Keratinocyte (primary cell): ENCODE measurements around the gene PFKFB4.

Experiments
- CTCF ChIP-seq, 3 experiments: IDR thresholded peaks in 1 of 3; conservative IDR thresholded peaks in 1 of 3; optimal IDR thresholded peaks in 1 of 3; 2 replicates in 2 of 3; 3 replicates in 1 of 3; pipeline versions ENCODE3 to v1.5.1; 2011; ENCODE audit warnings: low read length in 3 of 3, mild to moderate bottlenecking in 3 of 3, moderate library complexity in 2 of 3, control low read depth in 1 of 3, inconsistent platforms in 1 of 3; ENCODE audit not compliant: insufficient read depth in 2 of 3; ENCODE audit errors: extremely low read depth in 1 of 3
- EZH2 ChIP-seq: IDR thresholded peaks from one replicate; pipeline ENCODE4 v1.6.1; 2012; ENCODE audit warnings: inconsistent platforms, mild to moderate bottlenecking, low read length, moderate library complexity

- no peak for TF ChIP-seq EZH2
- no peak for TF ChIP-seq CTCF (optimal IDR thresholded peaks at IDR 0.05 in 1 of 3, IDR thresholded peaks at IDR 0.05 in 1 of 3, conservative IDR thresholded peaks at IDR 0.05 in 1 of 3; ENCODE audit: extremely low read depth in 1 of 3, insufficient read depth in 2 of 3, low read length in 3 of 3)
Measured at GRCh38 chr3:48521635-48522034, 35.0 kb downstream of the PFKFB4 start.
